Left lung (tissue), 10 donors: ENCODE results near the gene SYNJ2. TPM values are rescaled to one million over a fixed set of nuclear protein-coding genes. Genes with fewer than 3 reads are reported as not detected.
A peak's percentile ranks its signal among the peaks of the same experiment; 100 is the strongest.

Experiments used
- ATAC-seq: fragments of 200-7000 bp; cut with Tn5 transposase; one replicate; pipeline ENCODE4 v1.9.1; 2020; ENCODE audit warnings: moderate library complexity
- DNase-seq, 4 donors: peaks; one replicate each; pipeline ENCODE4 v3.0.0-alpha.2; 2013 to 2020
- H3K27ac ChIP-seq, 2 donors: fragments of 200-600 bp; sonication (generic) in 1 of 2; one replicate each; pipeline versions ENCODE4 v1.5.0 to v1.8.0; 2020 to 2021
- H3K27me3 ChIP-seq, 2 donors: fragments of 200-600 bp; sonication (generic) in 1 of 2; one replicate each; pipeline versions ENCODE4 v1.5.0 to v1.8.0; 2020 to 2021
- H3K36me3 ChIP-seq, 2 donors: fragments of 200-600 bp; sonication (generic) in 1 of 2; one replicate each; pipeline versions ENCODE4 v1.5.0 to v1.8.0; 2020 to 2021
- H3K4me1 ChIP-seq, 2 donors: fragments of 200-600 bp; one replicate each; pipeline ENCODE4 v1.8.0; 2021
- H3K4me3 ChIP-seq, 2 donors: fragments of 200-600 bp; sonication (generic) in 1 of 2; one replicate each; pipeline versions ENCODE4 v1.5.0 to v1.8.0; 2020 to 2021; ENCODE audit warnings: mild to moderate bottlenecking in 1 of 2
- H3K9me3 ChIP-seq, 2 donors: fragments of 200-600 bp; sonication (generic) in 1 of 2; one replicate each; pipeline versions ENCODE4 v1.5.0 to v1.8.0; 2020 to 2021
- CTCF ChIP-seq, 2 donors: fragments of 200-600 bp; sonication (generic) in 1 of 2; IDR thresholded peaks; one replicate each; pipeline versions ENCODE4 v1.5.0 to v1.8.0; 2021; ENCODE audit warnings: antibody characterized with exemption in 2 of 2
- intact Hi-C, 2 donors: fragments of 100-400 bp; cut with DNase I; formaldehyde crosslinking; loops; one replicate each; pipeline versions ENCODE4 v1.11.2 to v1.14.2; 2022
- polyA plus RNA-seq, 6 donors: library from polyadenylated mRNA; unstranded; fragments of 120-200 nt; gene quantifications; one replicate each; pipeline ENCODE4 v1.2.1, GENCODE V29; 2013; ENCODE audit not compliant: insufficient read length in 6 of 6
- total RNA-seq, 2 donors: library from RNA; stranded (reverse); fragmentation: NEBNext Ultra II Directional; extraction: Animal tissue kit (Norgen Biotek cat#: 25700); gene quantifications; one replicate each; pipeline ENCODE4 v1.2.1, GENCODE V29; 2021
- donor health status: DM: no; HTN: yes; CAD: no.
- donor health status: DM: no; HTN: no; CAD: no.

SYNJ2 gene
- total and polyA plus RNA-seq, 8 donors, result 6.2 to 12.2 (median 7.5) TPM

GRCh38 chr6:157959451-157960227 is 22.0 kb upstream of the SYNJ2 start:
- TF ChIP-seq CTCF (IDR thresholded peaks at IDR 0.05), result no peak
- Histone ChIP-seq H3K27ac (no peak overlapping the region), H3K4me3 (no peak overlapping the region), H3K9me3 (peaks cover 0 to 31% of the 10 kb centered on the region in 2 donors), H3K4me1 (peaks cover 6 to 7% of the 10 kb centered on the region in 2 donors), H3K36me3 (no peaks in the 10 kb centered on the region), H3K27me3 (peaks cover 0 to 15% of the 10 kb centered on the region in 2 donors)
- intact Hi-C loops, result no loop called here
- ATAC-seq (no peak), DNase-seq (no peak)

GRCh38 chr6:157961153-157961831 is 20.4 kb upstream of the SYNJ2 start:
- no peak overlapping the region for H3K27ac ChIP-seq
- H3K36me3 ChIP-seq, result no peaks in the 10 kb centered on the region
- no peak for TF ChIP-seq CTCF (IDR thresholded peaks at IDR 0.05)
- intact Hi-C loops, result no loop called here
- peaks cover 0 to 31% of the 10 kb centered on the region in 2 donors for H3K9me3 ChIP-seq
- no peak overlapping the region for H3K4me3 ChIP-seq
- peaks cover 6 to 7% of the 10 kb centered on the region in 2 donors for H3K4me1 ChIP-seq
- ATAC-seq (no peak), DNase-seq (no peak)
- H3K27me3 ChIP-seq, result peaks cover 0 to 6% of the 10 kb centered on the region in 2 donors

- peaks cover 6 to 7% of the 10 kb centered on the region in 2 donors for H3K4me1 ChIP-seq
- intact Hi-C loops, result no loop called here
- DNase-seq (no peak), ATAC-seq (no peak)
- no peak overlapping the region for H3K4me3 ChIP-seq
- H3K9me3 ChIP-seq, result peaks cover 0 to 31% of the 10 kb centered on the region in 2 donors
- no peak for TF ChIP-seq CTCF (IDR thresholded peaks at IDR 0.05)
- H3K36me3 ChIP-seq, result no peaks in the 10 kb centered on the region
- H3K27ac ChIP-seq, result no peak overlapping the region
- H3K27me3 ChIP-seq, result peaks cover 0 to 6% of the 10 kb centered on the region in 2 donors
These were observed 19.7 kb upstream of the SYNJ2 start for GRCh38 chr6:157961832-157962575.

- no peak overlapping the region for H3K4me3 ChIP-seq
- no peak for ATAC-seq
- no peak for DNase-seq
- peak overlapping the region in 1 of 2 donors; percentile 13 for H3K27ac ChIP-seq
- TF ChIP-seq CTCF (IDR thresholded peaks at IDR 0.05), result no peak
- intact Hi-C loops, result no loop called here
- peaks cover 0 to 6% of the 10 kb centered on the region in 2 donors for H3K27me3 ChIP-seq
- peaks cover 6 to 7% of the 10 kb centered on the region in 2 donors for H3K4me1 ChIP-seq
- no peaks in the 10 kb centered on the region for H3K36me3 ChIP-seq
- peaks cover 0 to 25% of the 10 kb centered on the region in 2 donors for H3K9me3 ChIP-seq
These were observed 18.9 kb upstream of the SYNJ2 start for GRCh38 chr6:157962601-157963302.
